MM.1S (cell line): ENCODE data around the gene G0S2.

Source experiments
- DNase-seq: peaks from one replicate; pipeline ENCODE4 v3.0.0-alpha.2; 2015
- H2AFZ ChIP-seq: fragments of 300-600 bp; sonication (generic); 2 replicates; pipeline ENCODE4 v1.6.0; 2016; ENCODE audit warnings: antibody characterized with exemption, low read length
- H3F3A ChIP-seq: fragments of 300-600 bp; sonication (generic); 2 replicates; pipeline ENCODE4 v1.6.1; 2016; ENCODE audit warnings: mild to moderate bottlenecking, antibody characterized with exemption, low read length, moderate library complexity, mixed read lengths; ENCODE audit not compliant: insufficient read depth
- H3K27ac ChIP-seq: fragments of 300-600 bp; sonication (generic); 2 replicates; pipeline ENCODE4 v1.5.1; 2016; ENCODE audit warnings: mild to moderate bottlenecking, low read length
- H3K27me3 ChIP-seq: fragments of 300-600 bp; sonication (generic); replicated peaks from 2 replicates; pipeline ENCODE4 v1.6.0; 2016; ENCODE audit warnings: low read length; ENCODE audit not compliant: insufficient read depth
- H3K36me3 ChIP-seq: fragments of 300-600 bp; sonication (generic); replicated peaks from 2 replicates; pipeline ENCODE4 v1.6.1; 2016; ENCODE audit warnings: mild to moderate bottlenecking, low read length, mixed read lengths; ENCODE audit not compliant: insufficient read depth
- H3K4me1 ChIP-seq: fragments of 300-600 bp; sonication (generic); 2 replicates; pipeline ENCODE4 v1.6.1; 2016; ENCODE audit warnings: low read length, mixed read lengths
- H3K4me2 ChIP-seq: fragments of 300-600 bp; sonication (generic); 2 replicates; pipeline ENCODE4 v1.6.0; 2016; ENCODE audit warnings: low read depth, low read length
- H3K4me3 ChIP-seq: fragments of 300-600 bp; sonication (generic); 2 replicates; pipeline ENCODE4 v1.5.1; 2016; ENCODE audit warnings: low read length, mixed read lengths
- H3K79me2 ChIP-seq: fragments of 300-600 bp; sonication (generic); 2 replicates; pipeline ENCODE4 v1.6.1; 2016; ENCODE audit warnings: mixed run types, low read length, mixed read lengths
- H3K9ac ChIP-seq: fragments of 300-600 bp; sonication (generic); 2 replicates; pipeline ENCODE4 v1.6.1; 2016; ENCODE audit warnings: low read length, mixed read lengths
- H3K9me2 ChIP-seq: fragments of 300-600 bp; sonication (generic); replicated peaks from 2 replicates; pipeline ENCODE4 v1.6.1; 2016; ENCODE audit warnings: mild to moderate bottlenecking, low read length, mixed read lengths; ENCODE audit not compliant: insufficient read depth
- H3K9me3 ChIP-seq: fragments of 300-600 bp; sonication (generic); replicated peaks from 2 replicates; pipeline ENCODE4 v1.6.1; 2016; ENCODE audit warnings: mild to moderate bottlenecking, low read length, mixed read lengths; ENCODE audit not compliant: insufficient read depth
- H4K20me1 ChIP-seq: fragments of 300-600 bp; sonication (generic); 2 replicates; pipeline ENCODE4 v1.6.1; 2016; ENCODE audit warnings: mild to moderate bottlenecking, low read length, moderate library complexity, mixed read lengths; ENCODE audit not compliant: insufficient read depth
- EZH2 ChIP-seq: fragments of 300-600 bp; sonication (generic); optimal IDR thresholded peaks from 2 replicates; pipeline ENCODE3; 2017; ENCODE audit warnings: low read depth, mild to moderate bottlenecking, antibody characterized with exemption, low read length, mixed read lengths
- EZH2phosphoT487 ChIP-seq: fragments of 300-600 bp; sonication (generic); IDR thresholded peaks from 2 replicates; pipeline ENCODE4 v1.6.1; 2018; ENCODE audit warnings: antibody characterized with exemption, low read length
- TF ChIP-seq, protein P1 (sequence below): fragments of 300-600 bp; sonication (generic); IDR thresholded peaks from 2 replicates; pipeline ENCODE4 v1.5.1; 2016; ENCODE audit warnings: antibody characterized with exemption, low read length, mixed read lengths

G0S2 gene

DNA sequence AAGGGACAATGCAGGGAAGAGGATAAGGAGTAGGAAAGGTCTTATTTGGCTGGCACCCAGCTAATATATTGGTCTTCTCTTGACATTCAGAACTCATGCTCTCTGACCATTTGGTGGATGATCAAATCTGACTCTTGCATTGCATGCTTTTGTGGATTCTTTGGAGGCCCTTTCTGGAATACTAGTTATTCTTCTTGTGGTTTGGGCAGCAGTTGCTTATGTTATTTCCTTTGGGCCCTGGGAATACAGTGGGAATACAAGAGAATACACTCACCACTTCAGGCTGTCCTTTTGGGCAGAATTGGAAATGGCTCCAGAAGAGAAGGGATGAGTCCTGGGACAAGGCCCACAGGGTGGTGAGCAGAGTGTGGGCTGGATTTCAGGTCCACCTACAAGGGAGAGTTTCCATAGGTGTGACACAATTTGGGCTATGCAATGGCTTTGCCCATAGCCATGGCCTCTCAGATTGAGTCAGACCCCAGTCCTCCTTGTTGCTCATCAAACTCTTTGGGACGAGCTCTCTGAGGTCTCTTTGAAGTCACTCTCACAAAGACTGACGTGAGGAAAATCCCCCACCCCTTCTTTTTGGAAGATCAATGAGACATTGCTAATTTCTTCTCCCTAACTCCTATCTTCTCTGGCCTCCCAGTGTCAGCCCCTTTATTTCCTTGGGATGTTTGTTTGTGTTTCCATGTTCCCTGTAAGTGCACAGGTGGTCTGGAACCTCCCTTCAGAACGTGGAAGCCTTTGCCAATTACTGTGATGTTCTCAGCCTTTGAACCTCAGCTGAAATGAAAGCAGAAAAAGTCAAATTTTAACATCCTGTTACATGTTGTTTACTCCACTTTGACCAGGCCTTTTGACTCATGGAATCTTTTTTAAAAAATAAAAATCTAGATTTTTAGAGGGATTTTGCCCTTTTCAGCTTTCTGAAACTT lies 48.8 kb downstream of the G0S2 start:
- no peak for DNase-seq
- Histone ChIP-seq H3K9me3 (no peaks in the 10 kb centered on the region), H3K36me3 (no peaks in the 10 kb centered on the region), H3K9ac (no peak overlapping the region), H3K27me3 (no peaks in the 10 kb centered on the region), H3K4me1 (no peaks in the 10 kb centered on the region), H2AFZ (no peak overlapping the region), H3K79me2 (no peaks in the 10 kb centered on the region), H3K4me2 (no peak overlapping the region), H3K9me2 (no peaks in the 10 kb centered on the region), H3K27ac (no peak overlapping the region), H4K20me1 (no peaks in the 10 kb centered on the region), H3F3A (no peaks in the 10 kb centered on the region), H3K4me3 (no peak overlapping the region)
- TF ChIP-seq, protein P1, sequence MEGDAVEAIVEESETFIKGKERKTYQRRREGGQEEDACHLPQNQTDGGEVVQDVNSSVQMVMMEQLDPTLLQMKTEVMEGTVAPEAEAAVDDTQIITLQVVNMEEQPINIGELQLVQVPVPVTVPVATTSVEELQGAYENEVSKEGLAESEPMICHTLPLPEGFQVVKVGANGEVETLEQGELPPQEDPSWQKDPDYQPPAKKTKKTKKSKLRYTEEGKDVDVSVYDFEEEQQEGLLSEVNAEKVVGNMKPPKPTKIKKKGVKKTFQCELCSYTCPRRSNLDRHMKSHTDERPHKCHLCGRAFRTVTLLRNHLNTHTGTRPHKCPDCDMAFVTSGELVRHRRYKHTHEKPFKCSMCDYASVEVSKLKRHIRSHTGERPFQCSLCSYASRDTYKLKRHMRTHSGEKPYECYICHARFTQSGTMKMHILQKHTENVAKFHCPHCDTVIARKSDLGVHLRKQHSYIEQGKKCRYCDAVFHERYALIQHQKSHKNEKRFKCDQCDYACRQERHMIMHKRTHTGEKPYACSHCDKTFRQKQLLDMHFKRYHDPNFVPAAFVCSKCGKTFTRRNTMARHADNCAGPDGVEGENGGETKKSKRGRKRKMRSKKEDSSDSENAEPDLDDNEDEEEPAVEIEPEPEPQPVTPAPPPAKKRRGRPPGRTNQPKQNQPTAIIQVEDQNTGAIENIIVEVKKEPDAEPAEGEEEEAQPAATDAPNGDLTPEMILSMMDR = no peak
- TF ChIP-seq EZH2 = no peak
- no peak for TF ChIP-seq EZH2phosphoT487
